ENCODE measurements around the gene KIF5C.

The KIF5C gene

GRCh38 chr2:149040451-149040850, 165.4 kb downstream of the KIF5C start:
- ChIA-PET CTCF (interaction anchor here (0.7 to 19.2 kb wide), 11 partner anchors 9 to 521 kb away, joined by 3 to 259 read pairs (median 4); no protein-coding TSS in a partner anchor), POLR2A (no interaction called here)
- peak; percentile 68 for TF ChIP-seq CTCF (IDR thresholded peaks at IDR 0.05; ENCODE audit: control extremely low read depth, extremely low read depth, low read depth, missing control alignments)
- peak; percentile 67 for DNase-seq (ENCODE audit: extremely low spot score)

GRCh38 chr2:149041482-149041881, 166.5 kb downstream of the KIF5C start:
- ChIA-PET POLR2A (no interaction called here), CTCF (interaction anchor here (0.7 to 19.2 kb wide), 11 partner anchors 8 to 520 kb away, joined by 3 to 259 read pairs (median 4); no protein-coding TSS in a partner anchor)
- DNase-seq (ENCODE audit: extremely low spot score) = no peak
- no peak for TF ChIP-seq CTCF (IDR thresholded peaks at IDR 0.05; ENCODE audit: control extremely low read depth, extremely low read depth, low read depth, missing control alignments)

GRCh38 chr2:149042881-149043280, 167.9 kb downstream of the KIF5C start:
- ChIA-PET CTCF (interaction anchor here (4.2 to 19.2 kb wide), 2 partner anchors 15 to 26 kb away, joined by 53 to 259 read pairs; no protein-coding TSS in a partner anchor), POLR2A (no interaction called here)
- no peak for DNase-seq (ENCODE audit: extremely low spot score)
- TF ChIP-seq CTCF (IDR thresholded peaks at IDR 0.05; ENCODE audit: control extremely low read depth, extremely low read depth, low read depth, missing control alignments) = no peak

GRCh38 chr2:149044500-149044899, 169.5 kb downstream of the KIF5C start:
- CTCF ChIA-PET = no interaction called here
- no peak for DNase-seq (ENCODE audit: extremely low spot score)
- POLR2A ChIA-PET = no interaction called here
- TF ChIP-seq CTCF (IDR thresholded peaks at IDR 0.05; ENCODE audit: control extremely low read depth, extremely low read depth, low read depth, missing control alignments) = no peak

GRCh38 chr2:149047118-149047517, 172.1 kb downstream of the KIF5C start:
- CTCF ChIA-PET = interaction anchor here (1.3 to 2.3 kb wide), 2 partner anchors 14 to 30 kb away, joined by 3 to 6 read pairs; no protein-coding TSS in a partner anchor
- no peak for DNase-seq (ENCODE audit: extremely low spot score)
- TF ChIP-seq CTCF (IDR thresholded peaks at IDR 0.05; ENCODE audit: control extremely low read depth, extremely low read depth, low read depth, missing control alignments) = no peak
- POLR2A ChIA-PET = no interaction called here

GRCh38 chr2:149049142-149049541, 174.1 kb downstream of the KIF5C start:
- no peak for DNase-seq (ENCODE audit: extremely low spot score)
- no peak for TF ChIP-seq CTCF (IDR thresholded peaks at IDR 0.05; ENCODE audit: control extremely low read depth, extremely low read depth, low read depth, missing control alignments)
- ChIA-PET CTCF (interaction anchor here (1.0 to 4.3 kb wide), 4 partner anchors 10 to 512 kb away, joined by 3 to 25 read pairs (median 5); partner anchors contain the start of gene LYPD6B), POLR2A (no interaction called here)
